Measurements from ENCODE around the gene CCDC57. TPM values are rescaled to one million over a fixed set of nuclear protein-coding genes. Genes with fewer than 3 reads are reported as not detected.

Gene CCDC57
- total and polyA plus RNA-seq, 2 of the 8 experiments (the other 6 are each of a cell fraction or from before 2014, with no cell fraction given) = 8.4 to 12.9 TPM

DNA sequence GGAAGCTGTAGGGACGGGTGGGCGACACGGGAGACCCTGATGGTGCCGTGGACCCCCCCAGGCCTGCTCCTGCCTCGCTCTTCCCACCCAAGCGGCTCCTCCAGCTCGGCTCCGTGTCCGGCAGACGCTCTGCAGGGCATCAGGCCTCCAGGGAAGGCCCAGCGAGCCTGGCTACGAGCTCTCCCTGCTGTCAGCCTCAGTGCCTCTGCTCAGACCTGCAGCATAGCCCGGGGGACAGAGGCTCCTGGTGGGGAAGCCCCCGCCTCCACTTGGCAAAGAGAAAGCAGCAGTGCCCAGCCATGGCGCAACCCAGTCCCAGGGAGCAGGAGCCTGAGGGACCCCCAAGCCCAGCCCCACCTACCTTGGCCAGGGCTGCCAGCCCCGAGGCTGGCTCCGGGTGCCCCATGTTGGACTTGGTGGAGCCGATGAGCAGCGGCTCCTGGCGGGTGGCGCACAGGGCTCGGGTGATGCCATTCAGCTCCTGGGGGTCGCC is 120.5 kb downstream of the CCDC57 start (continued):
- no peak for TF ChIP-seq CHD2 (IDR thresholded peaks at IDR 0.05; ENCODE audit: low read length)
- TF ChIP-seq MAFK (IDR thresholded peaks at IDR 0.05; ENCODE audit: low read depth, low read length) = no peak
- no peak for TF ChIP-seq ZNF274 (IDR thresholded peaks at IDR 0.05; ENCODE audit: borderline replicate concordance, extremely low read depth, low read length)
- TF ChIP-seq POU5F1 (IDR thresholded peaks at IDR 0.05; ENCODE audit: low read depth, low read length) = no peak
- no peak for TF ChIP-seq BACH1 (IDR thresholded peaks at IDR 0.05; ENCODE audit: low read length)
- no peak for TF ChIP-seq TBP (IDR thresholded peaks at IDR 0.05; ENCODE audit: low read depth, low read length)
- no peak for TF ChIP-seq PHF8 (conservative IDR thresholded peaks at IDR 0.05; ENCODE audit: low read depth, low read length)
